ENCODE data around the gene L3MBTL3. TPM values are rescaled to one million over a fixed set of nuclear protein-coding genes. Genes with fewer than 3 reads are reported as not detected.

Gene L3MBTL3
- total RNA-seq, 4 donors from 2014 or later = 8.1 to 18.1 (median 14.2) TPM

DNA sequence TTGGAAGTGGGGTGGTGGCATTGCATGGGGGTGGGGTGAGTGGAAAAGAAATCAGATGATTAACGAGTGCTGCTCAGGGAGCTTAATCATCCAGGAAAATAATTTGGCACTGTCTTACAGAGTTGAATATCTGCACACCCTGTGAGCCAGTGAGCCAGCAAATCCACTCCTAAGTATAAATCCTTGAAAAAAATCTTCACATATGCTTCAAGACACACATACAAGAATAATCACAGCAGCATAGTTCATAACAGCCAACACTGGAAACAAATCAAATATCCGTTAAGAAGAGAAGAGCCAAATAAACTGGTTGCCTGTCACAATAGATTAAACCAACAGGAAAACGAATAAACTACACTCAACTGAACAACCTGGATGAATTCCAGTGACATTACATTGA is 141.6 kb downstream of the L3MBTL3 start:
- Histone ChIP-seq H3K36me3 (no peaks in the 10 kb centered on the region), H3K27me3 (no peaks in the 10 kb centered on the region), H3K9me3 (no peaks in the 10 kb centered on the region), H3K4me3 (replicated peaks in 1 of 3) (no peak overlapping the region), H3K27ac (no peak overlapping the region), H3K4me1 (no peaks in the 10 kb centered on the region)
- WGBS, 2 donors = 30 to 61% methylated on average over 3 of the region's 3 CpGs
- DNase-seq = no peak
- TF ChIP-seq POLR2A (IDR thresholded peaks at IDR 0.05) = no peak
- TF ChIP-seq, protein P1, sequence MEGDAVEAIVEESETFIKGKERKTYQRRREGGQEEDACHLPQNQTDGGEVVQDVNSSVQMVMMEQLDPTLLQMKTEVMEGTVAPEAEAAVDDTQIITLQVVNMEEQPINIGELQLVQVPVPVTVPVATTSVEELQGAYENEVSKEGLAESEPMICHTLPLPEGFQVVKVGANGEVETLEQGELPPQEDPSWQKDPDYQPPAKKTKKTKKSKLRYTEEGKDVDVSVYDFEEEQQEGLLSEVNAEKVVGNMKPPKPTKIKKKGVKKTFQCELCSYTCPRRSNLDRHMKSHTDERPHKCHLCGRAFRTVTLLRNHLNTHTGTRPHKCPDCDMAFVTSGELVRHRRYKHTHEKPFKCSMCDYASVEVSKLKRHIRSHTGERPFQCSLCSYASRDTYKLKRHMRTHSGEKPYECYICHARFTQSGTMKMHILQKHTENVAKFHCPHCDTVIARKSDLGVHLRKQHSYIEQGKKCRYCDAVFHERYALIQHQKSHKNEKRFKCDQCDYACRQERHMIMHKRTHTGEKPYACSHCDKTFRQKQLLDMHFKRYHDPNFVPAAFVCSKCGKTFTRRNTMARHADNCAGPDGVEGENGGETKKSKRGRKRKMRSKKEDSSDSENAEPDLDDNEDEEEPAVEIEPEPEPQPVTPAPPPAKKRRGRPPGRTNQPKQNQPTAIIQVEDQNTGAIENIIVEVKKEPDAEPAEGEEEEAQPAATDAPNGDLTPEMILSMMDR (IDR thresholded peaks at IDR 0.05) = no peak
- intact Hi-C loops (cut with DNase I) = no loop called here

DNA sequence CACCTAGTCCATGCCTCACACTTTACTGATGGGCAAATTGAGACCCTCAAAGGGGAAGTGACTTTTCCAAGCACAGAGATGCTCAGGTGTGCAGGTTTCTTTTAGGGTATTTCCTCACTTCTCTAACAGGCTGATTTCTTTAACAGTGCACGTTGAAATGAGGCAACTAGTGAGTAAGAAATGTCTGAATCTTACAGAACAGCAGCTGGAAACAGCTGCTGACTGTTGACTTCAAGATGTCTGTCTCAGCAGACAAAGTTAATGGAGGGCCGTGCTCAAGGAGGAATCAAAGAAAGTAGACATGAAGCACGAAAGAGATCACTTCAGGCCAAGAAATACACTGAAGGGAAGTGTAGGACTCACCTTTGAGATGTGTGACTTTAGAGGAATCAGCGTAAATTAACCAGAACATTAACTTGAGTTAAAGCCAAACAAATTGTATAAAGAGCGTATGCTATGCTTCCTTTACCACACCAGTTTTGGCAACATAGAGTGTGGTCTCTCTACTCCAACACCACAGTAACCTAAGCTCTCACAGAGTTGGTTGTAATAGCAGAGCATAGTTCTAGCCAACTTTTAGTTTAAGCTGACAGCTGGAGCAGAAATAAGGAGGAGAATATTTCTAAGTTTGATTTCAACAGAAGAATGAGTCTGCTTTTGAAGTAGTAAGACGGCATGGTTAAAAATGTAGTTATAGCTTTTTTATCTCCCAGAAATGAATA is 143.5 kb downstream of the L3MBTL3 start:
- Histone ChIP-seq H3K27ac (no peak overlapping the region), H3K4me3 (replicated peaks in 1 of 3) (no peak overlapping the region), H3K4me1 (no peaks in the 10 kb centered on the region), H3K36me3 (no peaks in the 10 kb centered on the region), H3K9me3 (no peaks in the 10 kb centered on the region), H3K27me3 (no peaks in the 10 kb centered on the region)
- WGBS, 2 donors = 56 to 65% methylated on average over 6 of the region's 6 CpGs
- intact Hi-C loops (cut with DNase I) = no loop called here
- no peak for TF ChIP-seq POLR2A (IDR thresholded peaks at IDR 0.05)
- TF ChIP-seq, protein P1 (IDR thresholded peaks at IDR 0.05) = no peak
- DNase-seq = no peak

DNA sequence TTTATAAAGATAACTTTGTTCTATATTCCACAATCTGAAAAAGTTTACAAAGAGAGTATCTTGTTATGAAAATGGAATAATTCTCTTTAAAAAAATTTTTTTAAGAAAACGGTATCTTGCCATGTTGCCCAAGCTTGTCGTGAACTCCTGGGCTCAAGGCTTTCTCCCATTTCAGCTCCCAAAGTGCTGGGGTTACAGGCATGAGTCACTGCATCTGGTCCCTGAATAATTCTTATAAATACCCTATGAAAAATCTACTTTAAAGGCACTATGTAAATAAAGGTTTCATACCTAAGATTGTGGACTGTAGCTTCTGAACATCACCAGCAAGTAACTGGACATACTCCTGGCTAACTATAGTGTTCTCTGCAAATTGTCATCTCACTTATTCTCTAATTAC is 144.0 kb downstream of the L3MBTL3 start:
- Histone ChIP-seq H3K9me3 (no peaks in the 10 kb centered on the region), H3K27ac (no peak overlapping the region), H3K4me3 (replicated peaks in 1 of 3) (no peak overlapping the region), H3K27me3 (no peaks in the 10 kb centered on the region), H3K36me3 (no peaks in the 10 kb centered on the region), H3K4me1 (no peaks in the 10 kb centered on the region)
- DNase-seq = no peak
- TF ChIP-seq, protein P1 (IDR thresholded peaks at IDR 0.05) = no peak
- TF ChIP-seq POLR2A (IDR thresholded peaks at IDR 0.05) = no peak
- 90 to 96% methylated on average over 2 of the region's 2 CpGs for WGBS, 2 donors
- intact Hi-C loops (cut with DNase I) = no loop called here

DNA sequence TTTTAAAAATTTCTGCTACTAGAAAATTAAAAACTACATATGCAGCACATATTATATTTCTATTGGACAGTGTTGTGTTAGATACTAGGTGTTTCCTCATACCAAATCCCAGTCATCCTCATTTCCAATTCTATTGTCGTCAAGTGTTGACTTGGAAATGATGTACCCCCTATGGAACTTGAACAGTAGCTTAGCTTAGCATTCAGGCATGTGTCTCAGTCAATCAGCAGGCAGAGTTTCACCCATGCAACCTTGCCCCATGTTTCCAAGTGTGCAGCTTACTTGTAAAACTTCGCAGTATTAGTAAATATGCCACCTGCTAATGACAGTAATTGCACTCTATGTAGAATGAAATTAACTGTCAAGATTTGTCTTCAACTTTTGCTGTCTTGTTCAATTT is 144.9 kb downstream of the L3MBTL3 start:
- Histone ChIP-seq H3K4me3 (replicated peaks in 1 of 3) (no peak overlapping the region), H3K4me1 (no peaks in the 10 kb centered on the region), H3K27ac (no peak overlapping the region), H3K27me3 (no peaks in the 10 kb centered on the region), H3K9me3 (no peaks in the 10 kb centered on the region), H3K36me3 (no peaks in the 10 kb centered on the region)
- DNase-seq = no peak
- intact Hi-C loops (cut with DNase I) = no loop called here
- WGBS, 2 donors = 63 to 88% methylated on average over 2 of the region's 2 CpGs
- TF ChIP-seq POLR2A (IDR thresholded peaks at IDR 0.05) = no peak
- TF ChIP-seq, protein P1 (IDR thresholded peaks at IDR 0.05) = no peak

DNA sequence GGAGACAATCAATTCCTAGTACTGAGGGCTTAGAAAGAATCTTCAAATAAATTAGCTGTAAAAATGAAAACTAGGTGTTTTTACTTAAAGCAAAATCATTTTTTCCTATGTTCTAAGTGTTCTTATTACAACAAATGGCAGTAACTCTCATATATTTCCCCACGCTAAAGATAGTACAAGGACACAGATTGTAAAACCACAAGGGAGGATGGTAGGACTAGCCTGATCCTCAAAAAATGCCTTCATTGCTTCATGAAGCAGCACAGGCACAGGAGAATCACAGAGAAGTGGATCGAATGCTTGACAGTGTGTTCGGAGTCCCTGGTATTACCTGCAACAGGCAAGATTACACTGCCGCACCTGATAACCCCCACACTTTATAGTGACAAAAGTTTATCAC is 145.9 kb downstream of the L3MBTL3 start:
- Histone ChIP-seq H3K4me3 (replicated peaks in 1 of 3) (no peak overlapping the region), H3K36me3 (no peaks in the 10 kb centered on the region), H3K27me3 (no peaks in the 10 kb centered on the region), H3K27ac (no peak overlapping the region), H3K4me1 (no peaks in the 10 kb centered on the region), H3K9me3 (no peaks in the 10 kb centered on the region)
- TF ChIP-seq, protein P1 (IDR thresholded peaks at IDR 0.05) = no peak
- DNase-seq = no peak
- intact Hi-C loops (cut with DNase I) = no loop called here
- WGBS, 2 donors = 60 to 84% methylated on average over 4 of the region's 4 CpGs

All from thyroid gland (tissue), 4 donors.